ENCODE results near the gene PITPNC1. TPM values are rescaled to one million over a fixed set of nuclear protein-coding genes. Genes with fewer than 3 reads are reported as not detected.
"Not testable (repeated sequence)": the region's sequence is repeated elsewhere in the genome, so short reads cannot be mapped to it uniquely, and the experiment has no call there.

Gene PITPNC1
- total and polyA plus RNA-seq, 12 donors, result 4.9 to 33.0 (median 14.0) TPM

DNA sequence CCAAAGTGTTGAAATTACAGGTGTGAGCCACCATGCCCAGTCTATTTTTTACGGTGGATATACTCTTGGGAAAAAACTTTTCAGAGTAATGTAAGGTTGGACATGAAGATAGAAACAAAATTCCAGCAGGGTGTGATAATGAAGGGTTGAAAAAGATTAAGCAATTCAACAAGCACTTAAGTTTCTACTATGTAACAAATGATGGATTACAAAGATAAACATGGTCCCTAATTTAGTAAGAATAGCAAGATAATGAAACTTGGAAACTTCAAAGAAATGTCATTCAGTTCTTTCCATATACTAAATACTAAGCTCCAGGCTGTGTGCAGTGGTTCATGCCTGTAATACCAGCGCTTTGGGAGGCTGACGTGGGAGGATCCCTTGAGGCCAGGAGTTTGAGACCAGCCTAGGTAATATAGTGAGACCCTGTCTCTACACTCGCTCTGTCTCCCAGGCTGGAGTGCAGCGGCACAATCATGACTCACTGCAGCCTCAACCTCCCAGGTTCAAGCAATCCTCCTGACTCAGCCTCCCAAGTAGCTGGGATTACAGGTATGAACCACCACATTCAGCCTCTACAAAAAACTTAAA lies 41.7 kb upstream of the PITPNC1 start:
- H3K27me3 ChIP-seq, result no peaks in the 10 kb centered on the region
- peaks cover 0 to 4% of the 10 kb centered on the region in 2 donors for H3K36me3 ChIP-seq (replicated peaks in 1 of 2)
- 83 to 87% (median 84%) methylated on average over 5 of the region's 5 CpGs for WGBS, 4 donors
- no peaks in the 10 kb centered on the region for H3K9me3 ChIP-seq (replicated peaks in 1 of 3)
- H3K4me1 ChIP-seq (replicated peaks in 1 of 2), result peaks cover 9 to 11% of the 10 kb centered on the region in 2 donors
- TF ChIP-seq, protein P1, sequence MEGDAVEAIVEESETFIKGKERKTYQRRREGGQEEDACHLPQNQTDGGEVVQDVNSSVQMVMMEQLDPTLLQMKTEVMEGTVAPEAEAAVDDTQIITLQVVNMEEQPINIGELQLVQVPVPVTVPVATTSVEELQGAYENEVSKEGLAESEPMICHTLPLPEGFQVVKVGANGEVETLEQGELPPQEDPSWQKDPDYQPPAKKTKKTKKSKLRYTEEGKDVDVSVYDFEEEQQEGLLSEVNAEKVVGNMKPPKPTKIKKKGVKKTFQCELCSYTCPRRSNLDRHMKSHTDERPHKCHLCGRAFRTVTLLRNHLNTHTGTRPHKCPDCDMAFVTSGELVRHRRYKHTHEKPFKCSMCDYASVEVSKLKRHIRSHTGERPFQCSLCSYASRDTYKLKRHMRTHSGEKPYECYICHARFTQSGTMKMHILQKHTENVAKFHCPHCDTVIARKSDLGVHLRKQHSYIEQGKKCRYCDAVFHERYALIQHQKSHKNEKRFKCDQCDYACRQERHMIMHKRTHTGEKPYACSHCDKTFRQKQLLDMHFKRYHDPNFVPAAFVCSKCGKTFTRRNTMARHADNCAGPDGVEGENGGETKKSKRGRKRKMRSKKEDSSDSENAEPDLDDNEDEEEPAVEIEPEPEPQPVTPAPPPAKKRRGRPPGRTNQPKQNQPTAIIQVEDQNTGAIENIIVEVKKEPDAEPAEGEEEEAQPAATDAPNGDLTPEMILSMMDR (IDR thresholded peaks at IDR 0.05), result no peak
- no peak for TF ChIP-seq POLR2A (IDR thresholded peaks at IDR 0.05)
- no peak for DNase-seq
- intact Hi-C loops (cut with DNase I), result no loop called here
- H3K27ac ChIP-seq, result no peak overlapping the region
- no peak overlapping the region for H3K4me3 ChIP-seq

DNA sequence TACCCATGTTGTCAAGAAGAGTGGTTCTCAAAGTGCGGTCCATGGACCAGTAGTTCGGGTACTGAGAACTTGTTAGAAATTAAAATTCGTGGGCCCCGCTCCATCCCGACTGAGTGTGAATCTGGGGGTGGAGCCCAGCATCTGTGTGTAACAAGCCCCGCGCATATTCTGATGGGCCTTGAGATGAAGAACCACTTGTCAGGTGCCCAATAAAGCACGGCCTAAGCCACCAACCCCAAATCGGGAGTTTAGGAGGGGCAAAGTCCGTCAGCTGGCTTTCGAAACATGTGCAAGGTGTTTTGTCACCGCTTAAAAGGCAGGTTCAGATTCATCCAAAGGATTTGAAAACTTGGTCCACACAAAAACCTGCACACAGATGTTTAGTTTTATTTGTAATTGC lies 40.2 kb upstream of the PITPNC1 start:
- intact Hi-C loops (cut with DNase I), result no loop called here

DNA sequence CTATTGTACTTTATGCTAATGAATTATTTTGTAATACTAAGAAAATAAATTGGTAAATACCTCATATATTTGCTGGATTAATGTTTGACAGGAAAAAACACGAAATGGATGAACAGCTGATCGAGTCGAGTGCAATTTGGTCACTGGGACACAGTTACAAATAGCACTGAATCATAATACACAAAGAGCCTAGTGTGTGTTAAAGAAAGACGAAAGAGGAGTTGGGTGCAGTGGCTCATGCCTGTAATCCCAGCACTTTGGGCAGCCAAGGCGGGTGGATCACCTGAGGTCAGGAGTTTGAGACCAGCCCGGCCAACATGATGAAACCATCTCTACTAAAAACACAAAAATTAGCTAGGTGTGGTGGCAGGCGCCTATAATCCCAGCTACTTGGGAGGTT lies 38.7 kb upstream of the PITPNC1 start:
- Histone ChIP-seq H3K36me3 (replicated peaks in 1 of 2) (peaks cover 0 to 34% of the 10 kb centered on the region in 2 donors), H3K4me1 (replicated peaks in 1 of 2) (peaks cover 9 to 11% of the 10 kb centered on the region in 2 donors)
- H3K27ac ChIP-seq; intact Hi-C loops (cut with DNase I); H3K4me3 ChIP-seq; H3K27me3 ChIP-seq; DNase-seq; H3K9me3 ChIP-seq (replicated peaks in 1 of 3): not testable (repeated sequence)
- 88 to 97% (median 95%) methylated on average over 7 of the region's 7 CpGs for WGBS, 4 donors

More for the DNA sequence above, 40.2 kb upstream of the PITPNC1 start:
- H3K27ac ChIP-seq, result no peak overlapping the region
- H3K9me3 ChIP-seq (replicated peaks in 1 of 3), result no peaks in the 10 kb centered on the region
- H3K36me3 ChIP-seq (replicated peaks in 1 of 2), result peaks cover 0 to 19% of the 10 kb centered on the region in 2 donors
- H3K4me3 ChIP-seq, result no peak overlapping the region
- H3K27me3 ChIP-seq, result no peaks in the 10 kb centered on the region
- no peak for DNase-seq
- H3K4me1 ChIP-seq (replicated peaks in 1 of 2), result peaks cover 9 to 11% of the 10 kb centered on the region in 2 donors
- WGBS, 4 donors, result 87 to 93% (median 90%) methylated on average over 11 to 12 of the region's 12 CpGs
- TF ChIP-seq, protein P1 (IDR thresholded peaks at IDR 0.05), result no peak
- TF ChIP-seq POLR2A (IDR thresholded peaks at IDR 0.05), result no peak

GRCh38 chr17:67343237-67343636 lies 33.8 kb upstream of the PITPNC1 start:
- TF ChIP-seq POLR2A (IDR thresholded peaks at IDR 0.05), result no peak
- TF ChIP-seq, protein P1 (IDR thresholded peaks at IDR 0.05), result no peak
- H3K4me3 ChIP-seq, result no peak overlapping the region
- 94 to 98% (median 96%) methylated on average over 5 of the region's 5 CpGs for WGBS, 4 donors
- no peak for DNase-seq
- intact Hi-C loops (cut with DNase I), result no loop called here
- no peak overlapping the region for H3K27ac ChIP-seq
- H3K27me3 ChIP-seq, result no peaks in the 10 kb centered on the region
- H3K4me1 ChIP-seq (replicated peaks in 1 of 2), result peaks cover 9 to 11% of the 10 kb centered on the region in 2 donors
- peaks cover 0 to 79% of the 10 kb centered on the region in 2 donors for H3K36me3 ChIP-seq (replicated peaks in 1 of 2)
- H3K9me3 ChIP-seq (replicated peaks in 1 of 3), result no peaks in the 10 kb centered on the region

DNA sequence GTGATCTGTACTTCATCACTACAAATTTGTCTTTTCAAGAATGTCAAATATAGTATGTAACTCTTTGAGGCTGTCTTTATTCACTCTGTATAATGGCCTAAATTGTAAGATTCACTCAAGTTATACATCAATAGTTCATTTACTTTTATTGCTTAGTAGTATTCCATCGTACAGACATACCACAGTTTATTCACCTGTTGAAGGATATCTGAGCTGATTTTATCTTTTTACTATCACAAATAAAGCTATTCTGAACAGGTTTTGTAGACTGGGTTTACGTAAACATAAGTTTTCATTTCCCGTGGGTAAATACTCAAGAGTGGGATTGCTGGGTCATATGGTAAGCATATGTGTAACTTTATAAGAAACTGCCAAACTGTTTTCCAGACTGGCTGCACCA lies 29.3 kb upstream of the PITPNC1 start:
- no peak for DNase-seq
- H3K27ac ChIP-seq, result no peak overlapping the region
- peaks cover 0 to 86% of the 10 kb centered on the region in 2 donors for H3K36me3 ChIP-seq (replicated peaks in 1 of 2)
- H3K4me1 ChIP-seq (replicated peaks in 1 of 2), result no peaks in the 10 kb centered on the region
- intact Hi-C loops (cut with DNase I), result no loop called here
- H3K9me3 ChIP-seq (replicated peaks in 1 of 3), result no peaks in the 10 kb centered on the region
- TF ChIP-seq, protein P1 (IDR thresholded peaks at IDR 0.05), result no peak
- no peak for TF ChIP-seq POLR2A (IDR thresholded peaks at IDR 0.05)
- H3K4me3 ChIP-seq, result no peak overlapping the region
- H3K27me3 ChIP-seq, result no peaks in the 10 kb centered on the region
- WGBS, 4 donors, result 95 to 98% (median 97%) methylated on average over 3 of the region's 3 CpGs

All from adrenal gland (tissue), 12 donors.